ENCODE results near the gene MED27. TPM values are rescaled to one million over a fixed set of nuclear protein-coding genes. Genes with fewer than 3 reads are reported as not detected.

Gene MED27
- total RNA-seq, 1 donor from 2014 or later: 10.5 TPM

DNA sequence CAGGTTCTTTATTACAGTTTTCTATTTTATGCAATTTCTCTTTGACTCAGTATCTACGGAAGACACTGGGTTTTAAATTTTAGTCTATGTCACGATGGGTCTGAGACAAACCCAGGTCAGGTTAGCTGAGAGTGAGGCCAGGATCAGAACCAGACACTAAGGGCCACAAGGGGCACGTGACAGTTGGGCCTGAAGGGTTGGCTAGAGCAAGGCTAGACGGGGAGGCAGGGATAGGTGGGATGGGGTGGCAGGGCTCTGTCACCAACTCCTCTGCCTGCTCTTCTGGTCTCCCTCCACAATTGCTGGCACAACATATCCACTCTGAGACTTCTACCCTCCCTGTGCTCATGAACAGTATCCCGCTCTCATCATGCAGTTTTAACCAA is 76.4 kb downstream of the MED27 start:
- Histone ChIP-seq H3K36me3 (ENCODE audit: control insufficient read depth, insufficient read depth, low read length) (no peaks in the 10 kb centered on the region), H3K4me3 (ENCODE audit: low read depth, low read length) (no peak overlapping the region), H3K27me3 (ENCODE audit: control insufficient read depth, insufficient read depth, low read length) (no peaks in the 10 kb centered on the region)
- TF ChIP-seq, protein P1, sequence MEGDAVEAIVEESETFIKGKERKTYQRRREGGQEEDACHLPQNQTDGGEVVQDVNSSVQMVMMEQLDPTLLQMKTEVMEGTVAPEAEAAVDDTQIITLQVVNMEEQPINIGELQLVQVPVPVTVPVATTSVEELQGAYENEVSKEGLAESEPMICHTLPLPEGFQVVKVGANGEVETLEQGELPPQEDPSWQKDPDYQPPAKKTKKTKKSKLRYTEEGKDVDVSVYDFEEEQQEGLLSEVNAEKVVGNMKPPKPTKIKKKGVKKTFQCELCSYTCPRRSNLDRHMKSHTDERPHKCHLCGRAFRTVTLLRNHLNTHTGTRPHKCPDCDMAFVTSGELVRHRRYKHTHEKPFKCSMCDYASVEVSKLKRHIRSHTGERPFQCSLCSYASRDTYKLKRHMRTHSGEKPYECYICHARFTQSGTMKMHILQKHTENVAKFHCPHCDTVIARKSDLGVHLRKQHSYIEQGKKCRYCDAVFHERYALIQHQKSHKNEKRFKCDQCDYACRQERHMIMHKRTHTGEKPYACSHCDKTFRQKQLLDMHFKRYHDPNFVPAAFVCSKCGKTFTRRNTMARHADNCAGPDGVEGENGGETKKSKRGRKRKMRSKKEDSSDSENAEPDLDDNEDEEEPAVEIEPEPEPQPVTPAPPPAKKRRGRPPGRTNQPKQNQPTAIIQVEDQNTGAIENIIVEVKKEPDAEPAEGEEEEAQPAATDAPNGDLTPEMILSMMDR (IDR thresholded peaks at IDR 0.05; ENCODE audit: insufficient read depth, low read length, severe bottlenecking): no peak
- DNase-seq (ENCODE audit: low read depth): no peak
- no peak for FAIRE-seq

DNA sequence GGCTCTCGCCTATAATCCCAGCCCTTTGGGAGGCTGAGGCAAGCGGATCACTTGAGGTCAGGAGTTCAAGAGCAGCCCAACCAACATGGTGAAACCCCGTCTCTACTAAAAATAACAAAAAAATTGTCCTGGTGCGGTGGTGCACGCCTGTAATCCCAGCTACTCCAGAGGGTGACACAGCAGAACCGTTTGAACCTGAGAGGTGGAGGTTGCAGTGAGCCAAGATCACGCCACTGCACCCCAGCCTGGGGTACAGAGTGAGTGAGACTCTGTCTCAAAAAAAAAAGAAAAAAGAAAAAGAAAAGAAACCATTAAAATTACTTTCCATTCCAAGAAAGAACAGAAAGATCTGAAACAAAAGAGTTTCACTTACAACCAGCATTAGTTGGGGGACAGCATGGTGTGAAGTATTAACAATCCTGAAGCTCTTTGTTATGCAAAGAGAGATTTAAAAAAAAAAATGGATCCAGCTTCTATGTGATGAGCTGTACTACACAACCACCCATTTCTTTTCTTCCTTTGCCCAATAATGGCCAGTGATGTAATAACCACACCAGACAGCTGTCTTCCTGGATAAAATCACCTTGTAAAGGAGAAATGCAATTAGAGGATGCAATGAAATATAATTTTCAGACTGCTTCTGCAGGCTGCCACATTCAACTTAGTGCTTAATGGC is 76.9 kb downstream of the MED27 start:
- no peak for FAIRE-seq
- no peaks in the 10 kb centered on the region for H3K36me3 ChIP-seq (ENCODE audit: control insufficient read depth, insufficient read depth, low read length)
- no peak for DNase-seq (ENCODE audit: low read depth)
- TF ChIP-seq, protein P1 (IDR thresholded peaks at IDR 0.05; ENCODE audit: insufficient read depth, low read length, severe bottlenecking): no peak
- no peaks in the 10 kb centered on the region for H3K27me3 ChIP-seq (ENCODE audit: control insufficient read depth, insufficient read depth, low read length)
- H3K4me3 ChIP-seq (ENCODE audit: low read depth, low read length): no peak overlapping the region

DNA sequence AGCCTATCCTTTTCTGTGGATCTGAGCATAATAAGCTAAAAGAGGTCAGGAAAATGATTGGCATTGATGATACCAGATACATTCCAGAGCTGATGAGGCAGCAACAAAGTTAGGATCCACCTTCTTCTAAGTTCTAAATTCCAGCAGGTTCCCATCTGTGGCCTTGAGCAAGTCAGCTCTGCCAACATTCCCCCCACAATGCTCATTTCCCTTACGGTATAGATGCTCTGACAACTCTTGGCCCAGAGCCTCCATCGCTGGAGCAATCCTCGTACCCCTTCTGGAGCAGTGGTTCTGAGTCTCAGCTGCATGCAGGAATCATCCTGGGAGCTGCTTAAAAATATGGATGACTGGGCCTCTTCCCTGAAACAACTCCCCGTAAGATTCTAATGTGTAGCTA is 78.1 kb downstream of the MED27 start:
- H3K36me3 ChIP-seq (ENCODE audit: control insufficient read depth, insufficient read depth, low read length): no peaks in the 10 kb centered on the region
- TF ChIP-seq, protein P1 (IDR thresholded peaks at IDR 0.05; ENCODE audit: insufficient read depth, low read length, severe bottlenecking): no peak
- no peak overlapping the region for H3K4me3 ChIP-seq (ENCODE audit: low read depth, low read length)
- DNase-seq (ENCODE audit: low read depth) (no peak), FAIRE-seq (no peak)
- H3K27me3 ChIP-seq (ENCODE audit: control insufficient read depth, insufficient read depth, low read length): no peaks in the 10 kb centered on the region

DNA sequence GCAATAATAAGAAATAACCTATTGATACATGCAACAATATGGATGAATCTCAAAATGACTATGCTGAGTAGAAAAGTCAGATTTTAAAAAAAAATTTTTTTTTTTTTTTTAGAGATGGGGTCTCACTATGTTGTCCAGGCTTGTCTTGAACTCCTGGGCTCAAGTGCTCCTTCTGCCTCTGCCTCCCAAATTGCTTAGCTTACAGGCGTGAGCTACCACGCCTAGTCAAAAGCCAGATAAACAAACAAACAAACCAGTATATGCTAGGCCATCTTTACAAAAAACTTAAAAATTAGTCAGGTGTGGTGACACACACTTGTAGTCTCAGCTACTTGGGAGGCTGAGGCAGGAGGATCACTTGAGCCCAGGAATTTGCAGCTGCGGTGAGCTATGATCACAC is 79.0 kb downstream of the MED27 start:
- FAIRE-seq: no peak

DNA sequence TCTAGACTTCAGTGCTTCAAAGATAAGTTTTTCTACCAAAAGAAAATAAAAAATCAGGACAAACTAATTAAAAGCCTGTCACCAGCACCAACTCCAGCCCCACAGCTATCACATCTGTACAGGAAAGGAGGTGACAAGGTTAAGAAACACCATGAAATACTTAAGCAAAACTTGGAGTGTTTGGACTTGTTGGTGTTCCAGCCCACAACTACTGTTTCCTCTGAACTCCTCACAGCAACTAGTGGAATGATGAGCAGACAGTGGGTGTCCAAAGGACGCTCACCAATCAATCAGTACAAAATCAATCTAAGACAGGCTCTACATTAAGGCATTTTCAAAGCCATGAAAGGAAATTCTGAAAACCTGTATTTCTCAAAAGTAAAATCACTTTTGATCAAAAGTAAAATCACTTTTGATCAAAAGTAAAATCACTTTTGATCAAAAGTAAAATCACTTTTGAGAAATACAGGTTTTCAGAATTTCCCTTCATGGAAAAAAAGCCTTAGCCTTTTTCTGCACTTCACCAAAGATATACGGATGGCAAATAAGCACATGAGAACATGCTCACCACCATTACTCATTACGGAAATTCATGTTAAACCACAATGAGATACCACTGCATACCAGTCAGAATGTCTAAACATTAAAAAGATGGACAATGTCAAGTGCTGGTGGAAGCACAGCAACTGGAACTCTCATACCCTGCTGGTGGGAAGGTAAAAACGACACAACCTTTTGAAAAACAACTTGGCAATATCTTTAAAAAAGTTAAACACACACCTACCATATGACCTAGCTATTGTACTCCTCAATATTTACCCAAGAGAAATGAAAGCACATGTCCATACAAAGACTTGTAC is 79.7 kb downstream of the MED27 start:
- FAIRE-seq: no peak
- Histone ChIP-seq H3K36me3 (ENCODE audit: control insufficient read depth, insufficient read depth, low read length) (no peaks in the 10 kb centered on the region), H3K27me3 (ENCODE audit: control insufficient read depth, insufficient read depth, low read length) (no peaks in the 10 kb centered on the region), H3K4me3 (ENCODE audit: low read depth, low read length) (no peak overlapping the region)
- TF ChIP-seq, protein P1 (IDR thresholded peaks at IDR 0.05; ENCODE audit: insufficient read depth, low read length, severe bottlenecking): peak; percentile 14
- DNase-seq (ENCODE audit: low read depth): peak; percentile 94

More for the DNA sequence above, 79.0 kb downstream of the MED27 start:
- Histone ChIP-seq H3K36me3 (ENCODE audit: control insufficient read depth, insufficient read depth, low read length) (no peaks in the 10 kb centered on the region), H3K27me3 (ENCODE audit: control insufficient read depth, insufficient read depth, low read length) (no peaks in the 10 kb centered on the region), H3K4me3 (ENCODE audit: low read depth, low read length) (no peak overlapping the region)
- DNase-seq (ENCODE audit: low read depth): no peak
- TF ChIP-seq, protein P1 (IDR thresholded peaks at IDR 0.05; ENCODE audit: insufficient read depth, low read length, severe bottlenecking): no peak
